Measurements from ENCODE around the gene OARD1.

The OARD1 gene

DNA sequence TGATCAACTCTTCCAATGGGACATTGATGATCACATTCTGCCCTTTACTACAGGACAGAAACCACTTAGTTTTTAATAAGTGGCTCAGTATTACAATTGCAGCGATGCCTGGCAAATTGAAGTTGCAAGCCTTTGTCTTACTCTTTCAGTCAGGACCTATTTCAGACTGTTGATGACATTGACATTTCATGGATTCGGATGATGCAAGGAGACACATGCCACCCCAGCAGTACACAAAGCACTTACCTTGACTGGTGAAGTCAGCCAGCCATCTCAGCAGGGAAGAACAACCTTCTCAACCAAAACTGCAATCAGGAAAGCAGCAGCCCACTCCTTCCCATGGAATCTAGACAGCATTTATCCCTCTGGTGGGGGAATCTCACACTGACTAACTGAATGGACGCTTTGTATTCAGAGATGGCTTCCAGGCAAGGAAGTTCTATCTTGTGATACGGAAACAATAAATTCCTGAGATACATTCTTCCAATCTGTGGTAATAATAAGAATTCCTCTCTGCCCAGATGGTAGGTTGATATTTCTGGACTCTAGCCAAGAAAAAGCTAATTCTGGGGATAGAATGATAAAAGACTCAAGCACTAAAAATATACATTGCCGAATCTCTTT, 25.4 kb upstream of the OARD1 start:
- Histone ChIP-seq H3K36me3 (replicated peaks in 1 of 2; ENCODE audit: control insufficient read depth in 2 of 2, insufficient read depth in 2 of 2, low read length in 2 of 2) (peaks cover 41 to 87% of the 10 kb centered on the region in 2 donors), H3K4me2 (ENCODE audit: insufficient read depth, low read length, poor library complexity, severe bottlenecking) (no peak overlapping the region), H2BK12ac (ENCODE audit: low read length) (no peak overlapping the region), H3K14ac (ENCODE audit: low read length) (no peak overlapping the region), H3K4me1 (ENCODE audit: control insufficient read depth in 2 of 2, insufficient read depth in 1 of 2, low read depth in 1 of 2, low read length in 2 of 2) (no peaks in the 10 kb centered on the region), H3K9me3 (replicated peaks in 1 of 2; ENCODE audit: control insufficient read depth in 2 of 2, insufficient read depth in 1 of 2, low read depth in 1 of 2, low read length in 2 of 2) (no peaks in the 10 kb centered on the region), H4K8ac (ENCODE audit: low read depth, low read length) (peak overlapping the region; percentile 31), H3K4ac (ENCODE audit: low read length) (no peak overlapping the region), H3K27me3 (ENCODE audit: control insufficient read depth in 3 of 3, insufficient read depth in 3 of 3, low read depth in 1 of 3, low read length in 3 of 3) (no peaks in the 10 kb centered on the region), H3K18ac (ENCODE audit: low read length) (no peak overlapping the region), H2AK5ac (ENCODE audit: low read depth, low read length) (no peak overlapping the region), H3K23ac (ENCODE audit: low read depth, low read length, poor library complexity) (no peak overlapping the region), H3K9ac (ENCODE audit: low read depth, low read length, poor library complexity) (peak overlapping the region; percentile 7), H2BK5ac (ENCODE audit: low read length) (no peak overlapping the region), H3K79me1 (ENCODE audit: low read depth, low read length) (no peaks in the 10 kb centered on the region), H2BK15ac (ENCODE audit: low read length) (no peak overlapping the region), H2BK120ac (ENCODE audit: low read depth, low read length) (no peak overlapping the region), H3K27ac (replicated peaks; ENCODE audit: low read length) (no peak overlapping the region), H4K91ac (ENCODE audit: low read depth, low read length, poor library complexity) (no peak overlapping the region), H3K4me3 (ENCODE audit: low read length in 2 of 2) (no peak overlapping the region), H2AFZ (ENCODE audit: low read length) (no peak overlapping the region)
- no CpG with 5 or more reads among the region's 5 CpGs for WGBS, 2 donors (ENCODE audit: extremely low coverage in 2 of 2, insufficient read length in 2 of 2, insufficient replicate concordance in 1 of 2)
- no peak for DNase-seq (ENCODE audit: low spot score)

DNA sequence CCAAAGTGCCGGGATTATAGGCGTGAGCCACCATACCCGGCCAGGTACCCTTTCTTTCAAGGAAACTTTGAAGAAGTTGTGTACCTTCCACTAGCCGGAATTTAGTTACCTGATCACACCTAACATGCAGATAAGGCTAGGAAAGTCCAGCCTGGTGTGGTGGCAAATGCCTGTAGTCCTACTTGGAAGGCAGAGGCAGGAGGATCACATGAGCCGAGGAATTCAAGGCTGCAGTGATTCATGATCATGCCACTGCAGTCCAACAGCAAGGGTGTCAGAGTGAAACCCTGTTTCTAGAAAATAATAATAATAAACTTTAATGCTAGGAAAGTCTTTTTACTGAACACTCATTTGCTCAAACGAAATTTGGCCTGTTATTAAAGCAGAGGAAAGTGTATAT, 21.6 kb upstream of the OARD1 start:
- H3K9me3 ChIP-seq (replicated peaks in 1 of 2; ENCODE audit: control insufficient read depth in 2 of 2, insufficient read depth in 1 of 2, low read depth in 1 of 2, low read length in 2 of 2), result no peaks in the 10 kb centered on the region
- no peak overlapping the region for H2AFZ ChIP-seq (ENCODE audit: low read length)
- H4K91ac ChIP-seq (ENCODE audit: low read depth, low read length, poor library complexity), result no peak overlapping the region
- H3K36me3 ChIP-seq (replicated peaks in 1 of 2; ENCODE audit: control insufficient read depth in 2 of 2, insufficient read depth in 2 of 2, low read length in 2 of 2), result peaks cover 50 to 99% of the 10 kb centered on the region in 2 donors
- no peak overlapping the region for H3K23ac ChIP-seq (ENCODE audit: low read depth, low read length, poor library complexity)
- H3K27ac ChIP-seq (replicated peaks; ENCODE audit: low read length), result no peak overlapping the region
- no peak overlapping the region for H3K4ac ChIP-seq (ENCODE audit: low read length)
- H2BK120ac ChIP-seq (ENCODE audit: low read depth, low read length), result no peak overlapping the region
- no peak overlapping the region for H3K4me3 ChIP-seq (ENCODE audit: low read length in 2 of 2)
- no peak overlapping the region for H3K14ac ChIP-seq (ENCODE audit: low read length)
- H2BK12ac ChIP-seq (ENCODE audit: low read length), result no peak overlapping the region
- H2BK5ac ChIP-seq (ENCODE audit: low read length), result no peak overlapping the region
- H3K18ac ChIP-seq (ENCODE audit: low read length), result no peak overlapping the region
- no peak overlapping the region for H2AK5ac ChIP-seq (ENCODE audit: low read depth, low read length)
- H3K9ac ChIP-seq (ENCODE audit: low read depth, low read length, poor library complexity), result no peak overlapping the region
- no peaks in the 10 kb centered on the region for H3K27me3 ChIP-seq (ENCODE audit: control insufficient read depth in 3 of 3, insufficient read depth in 3 of 3, low read depth in 1 of 3, low read length in 3 of 3)
- WGBS, 2 donors (ENCODE audit: extremely low coverage in 2 of 2, insufficient read length in 2 of 2, insufficient replicate concordance in 1 of 2), result no CpG with 5 or more reads among the region's 6 CpGs
- H4K8ac ChIP-seq (ENCODE audit: low read depth, low read length), result no peak overlapping the region
- H3K79me1 ChIP-seq (ENCODE audit: low read depth, low read length), result no peaks in the 10 kb centered on the region
- H2BK15ac ChIP-seq (ENCODE audit: low read length), result no peak overlapping the region
- no peak overlapping the region for H3K4me2 ChIP-seq (ENCODE audit: insufficient read depth, low read length, poor library complexity, severe bottlenecking)
- no peaks in the 10 kb centered on the region for H3K4me1 ChIP-seq (ENCODE audit: control insufficient read depth in 2 of 2, insufficient read depth in 1 of 2, low read depth in 1 of 2, low read length in 2 of 2)
- DNase-seq (ENCODE audit: low spot score), result no peak

DNA sequence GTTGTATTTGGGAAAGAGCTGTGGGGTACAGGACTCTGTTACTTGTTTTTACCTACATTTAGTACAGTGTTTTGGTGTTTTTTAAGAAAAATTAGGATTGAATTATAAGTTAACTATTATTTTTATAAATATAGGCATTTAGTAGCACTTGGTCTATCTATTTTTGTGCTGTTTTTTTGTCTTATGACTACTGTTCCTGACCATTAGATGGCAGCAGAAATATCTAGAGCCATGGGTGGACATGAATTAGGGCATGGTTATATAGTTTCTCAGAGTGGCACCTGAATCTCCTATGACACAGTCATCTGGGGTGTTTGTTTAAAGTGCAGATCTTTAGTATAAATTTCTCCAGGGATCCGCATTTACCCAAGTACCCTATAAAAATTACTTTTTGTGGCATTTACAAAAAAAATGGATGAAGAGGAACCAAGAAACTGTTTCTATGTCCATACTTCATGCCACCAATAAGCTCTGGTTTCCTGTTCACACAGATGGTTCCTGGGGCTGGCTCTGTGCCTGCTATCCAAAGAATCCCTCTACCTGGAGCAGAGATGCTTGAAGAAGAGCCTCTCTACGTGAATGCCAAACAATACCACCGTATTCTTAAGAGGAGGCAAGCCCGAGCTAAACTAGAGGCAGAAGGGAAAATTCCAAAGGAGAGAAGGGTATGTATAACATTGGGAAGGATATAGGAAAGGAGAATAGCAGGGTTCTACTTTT, 20.4 kb upstream of the OARD1 start:
- Histone ChIP-seq H3K9me3 (replicated peaks in 1 of 2; ENCODE audit: control insufficient read depth in 2 of 2, insufficient read depth in 1 of 2, low read depth in 1 of 2, low read length in 2 of 2) (no peaks in the 10 kb centered on the region), H3K4ac (ENCODE audit: low read length) (no peak overlapping the region)
- DNase-seq (ENCODE audit: low spot score), result no peak

DNA sequence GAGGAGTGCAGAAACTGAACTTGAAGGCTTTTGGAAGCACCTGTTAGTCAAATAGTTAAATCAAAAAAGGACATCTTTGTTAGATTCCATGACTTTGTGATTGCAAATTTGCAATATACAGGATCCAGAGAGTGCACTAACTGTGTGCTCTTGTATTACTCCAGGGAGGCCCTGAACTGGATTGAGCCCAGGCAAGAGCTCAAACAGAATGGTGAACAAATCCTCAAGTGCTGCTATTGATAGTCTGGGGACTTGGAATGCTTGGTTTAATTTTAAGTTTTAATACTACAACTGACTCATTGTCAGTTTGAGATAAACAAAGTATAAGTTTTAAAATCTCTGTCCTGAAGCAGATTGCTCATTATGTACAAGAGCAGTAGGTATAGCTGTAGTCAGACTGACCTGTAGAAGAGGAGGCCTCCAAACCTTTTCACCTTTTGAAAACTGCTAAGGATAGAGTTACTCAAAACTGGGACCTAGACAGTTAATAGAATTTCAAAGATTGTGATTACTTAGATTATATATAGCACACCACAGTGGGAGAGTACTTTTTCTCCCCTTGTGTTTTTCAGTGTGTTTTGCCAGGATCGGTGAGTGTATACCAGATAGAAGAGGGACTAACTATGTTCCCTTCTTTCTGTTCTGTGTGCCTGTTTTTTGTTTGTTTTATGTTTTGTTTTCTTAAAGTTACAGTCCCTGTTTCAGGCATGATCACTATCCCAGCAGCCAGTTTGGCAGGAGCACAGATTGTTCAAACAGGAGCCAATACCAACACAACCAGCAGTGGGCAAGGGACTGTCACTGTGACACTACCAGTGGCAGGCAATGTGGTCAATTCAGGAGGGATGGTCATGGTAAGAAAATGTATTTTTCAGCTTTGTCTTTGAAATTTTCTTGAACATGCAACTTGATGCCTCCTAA, 18.9 kb upstream of the OARD1 start:
- Histone ChIP-seq H3K9me3 (replicated peaks in 1 of 2; ENCODE audit: control insufficient read depth in 2 of 2, insufficient read depth in 1 of 2, low read depth in 1 of 2, low read length in 2 of 2) (no peaks in the 10 kb centered on the region), H3K9ac (ENCODE audit: low read depth, low read length, poor library complexity) (no peak overlapping the region), H3K27ac (replicated peaks; ENCODE audit: low read length) (no peak overlapping the region), H3K79me1 (ENCODE audit: low read depth, low read length) (no peaks in the 10 kb centered on the region), H3K36me3 (replicated peaks in 1 of 2; ENCODE audit: control insufficient read depth in 2 of 2, insufficient read depth in 2 of 2, low read length in 2 of 2) (peaks cover 32 to 97% of the 10 kb centered on the region in 2 donors), H2BK15ac (ENCODE audit: low read length) (no peak overlapping the region), H4K91ac (ENCODE audit: low read depth, low read length, poor library complexity) (no peak overlapping the region), H3K4ac (ENCODE audit: low read length) (no peak overlapping the region), H3K4me3 (ENCODE audit: low read length in 2 of 2) (no peak overlapping the region), H3K14ac (ENCODE audit: low read length) (no peak overlapping the region), H4K8ac (ENCODE audit: low read depth, low read length) (no peak overlapping the region), H2BK5ac (ENCODE audit: low read length) (no peak overlapping the region), H3K27me3 (ENCODE audit: control insufficient read depth in 3 of 3, insufficient read depth in 3 of 3, low read depth in 1 of 3, low read length in 3 of 3) (no peaks in the 10 kb centered on the region), H3K4me2 (ENCODE audit: insufficient read depth, low read length, poor library complexity, severe bottlenecking) (no peak overlapping the region), H3K23ac (ENCODE audit: low read depth, low read length, poor library complexity) (no peak overlapping the region), H2BK12ac (ENCODE audit: low read length) (no peak overlapping the region), H3K4me1 (ENCODE audit: control insufficient read depth in 2 of 2, insufficient read depth in 1 of 2, low read depth in 1 of 2, low read length in 2 of 2) (no peaks in the 10 kb centered on the region), H3K18ac (ENCODE audit: low read length) (no peak overlapping the region), H2AK5ac (ENCODE audit: low read depth, low read length) (no peak overlapping the region), H2BK120ac (ENCODE audit: low read depth, low read length) (no peak overlapping the region), H2AFZ (ENCODE audit: low read length) (no peak overlapping the region)
- no peak for DNase-seq (ENCODE audit: low spot score)
- WGBS, 2 donors (ENCODE audit: extremely low coverage in 2 of 2, insufficient read length in 2 of 2, insufficient replicate concordance in 1 of 2), result no CpG with 5 or more reads among the region's 1 CpG

More for the DNA sequence above, 20.4 kb upstream of the OARD1 start:
- Histone ChIP-seq H3K14ac (ENCODE audit: low read length) (no peak overlapping the region), H2BK120ac (ENCODE audit: low read depth, low read length) (no peak overlapping the region), H3K9ac (ENCODE audit: low read depth, low read length, poor library complexity) (no peak overlapping the region), H2AK5ac (ENCODE audit: low read depth, low read length) (no peak overlapping the region), H3K36me3 (replicated peaks in 1 of 2; ENCODE audit: control insufficient read depth in 2 of 2, insufficient read depth in 2 of 2, low read length in 2 of 2) (peaks cover 42 to 97% of the 10 kb centered on the region in 2 donors), H3K27me3 (ENCODE audit: control insufficient read depth in 3 of 3, insufficient read depth in 3 of 3, low read depth in 1 of 3, low read length in 3 of 3) (no peaks in the 10 kb centered on the region), H3K27ac (replicated peaks; ENCODE audit: low read length) (no peak overlapping the region), H3K18ac (ENCODE audit: low read length) (no peak overlapping the region), H2BK5ac (ENCODE audit: low read length) (no peak overlapping the region), H2BK15ac (ENCODE audit: low read length) (no peak overlapping the region), H4K91ac (ENCODE audit: low read depth, low read length, poor library complexity) (no peak overlapping the region), H3K4me1 (ENCODE audit: control insufficient read depth in 2 of 2, insufficient read depth in 1 of 2, low read depth in 1 of 2, low read length in 2 of 2) (no peaks in the 10 kb centered on the region), H3K4me2 (ENCODE audit: insufficient read depth, low read length, poor library complexity, severe bottlenecking) (no peak overlapping the region), H3K4me3 (ENCODE audit: low read length in 2 of 2) (no peak overlapping the region), H2AFZ (ENCODE audit: low read length) (no peak overlapping the region), H3K79me1 (ENCODE audit: low read depth, low read length) (no peaks in the 10 kb centered on the region), H3K23ac (ENCODE audit: low read depth, low read length, poor library complexity) (no peak overlapping the region), H2BK12ac (ENCODE audit: low read length) (no peak overlapping the region), H4K8ac (ENCODE audit: low read depth, low read length) (no peak overlapping the region)
- no CpG with 5 or more reads among the region's 4 CpGs for WGBS, 2 donors (ENCODE audit: extremely low coverage in 2 of 2, insufficient read length in 2 of 2, insufficient replicate concordance in 1 of 2)
